Neural cell (in vitro differentiated cells): ENCODE results near the gene PASD1. TPM values are rescaled to one million over a fixed set of nuclear protein-coding genes. Genes with fewer than 3 reads are reported as not detected.

Experiments used
- H2AFZ ChIP-seq: fragments of 200-600, 300-800 bp; sonication (generic), shearing (Covaris generic); 2 replicates; pipeline ENCODE4 v1.6.0; 2014; ENCODE audit warnings: low read depth, mild to moderate bottlenecking, antibody characterized with exemption, low read length, moderate library complexity
- H3F3A ChIP-seq: fragments of 200-600 bp; shearing (Covaris generic); 2 replicates; pipeline ENCODE4 v1.6.1; 2016; ENCODE audit warnings: mild to moderate bottlenecking, moderate library complexity, mixed read lengths, antibody characterized with exemption, low read length; ENCODE audit not compliant: insufficient read depth, poor library complexity, severe bottlenecking
- H3K27ac ChIP-seq: fragments of 200-600, 300-800 bp; sonication (generic), shearing (Covaris generic); 2 replicates; pipeline ENCODE4 v1.5.1; 2014; ENCODE audit warnings: mild to moderate bottlenecking, low read length, moderate library complexity
- H3K27me3 ChIP-seq: fragments of 300-800, 200-600 bp; sonication (generic), shearing (Covaris generic); 2 replicates; pipeline ENCODE4 v1.6.0; 2014; ENCODE audit warnings: mild to moderate bottlenecking, low read depth, low read length, moderate library complexity; ENCODE audit not compliant: insufficient read depth
- H3K36me3 ChIP-seq: fragments of 300-800, 200-600 bp; sonication (generic), shearing (Covaris generic); 2 replicates; pipeline ENCODE4 v1.5.1; 2014; ENCODE audit warnings: mild to moderate bottlenecking, antibody characterized with exemption, low read length, moderate library complexity; ENCODE audit not compliant: insufficient read depth
- H3K4me2 ChIP-seq: fragments of 300-800, 200-600 bp; sonication (generic), shearing (Covaris generic); 2 replicates; pipeline ENCODE4 v1.6.0; 2014; ENCODE audit warnings: mild to moderate bottlenecking, low read length
- H3K4me3 ChIP-seq: fragments of 300-800, 200-600 bp; sonication (generic), shearing (Covaris generic); 2 replicates; pipeline ENCODE4 v1.5.1; 2014; ENCODE audit warnings: mild to moderate bottlenecking, low read length, moderate library complexity
- H3K79me2 ChIP-seq: fragments of 200-600 bp; shearing (Covaris generic); replicated peaks from 2 replicates; pipeline ENCODE4 v1.6.0; 2014; ENCODE audit warnings: mild to moderate bottlenecking, low read length, moderate library complexity; ENCODE audit not compliant: insufficient read depth
- H3K9ac ChIP-seq: fragments of 300-800, 200-600 bp; sonication (generic), shearing (Covaris generic); 2 replicates; pipeline ENCODE4 v1.6.1; 2016; ENCODE audit warnings: mild to moderate bottlenecking, low read length, mixed read lengths
- H3K9me2 ChIP-seq: fragments of 200-600 bp; shearing (Covaris generic); 2 replicates; pipeline ENCODE4 v1.6.1; 2016; ENCODE audit warnings: mild to moderate bottlenecking, low read length, mixed read lengths; ENCODE audit not compliant: insufficient read depth
- H3K9me3 ChIP-seq: fragments of 200-600, 300-800 bp; sonication (generic), shearing (Covaris generic); 2 replicates; pipeline ENCODE4 v1.6.1; 2016; ENCODE audit warnings: mild to moderate bottlenecking, mixed run types, low read length, moderate library complexity, mixed read lengths
- H4K20me1 ChIP-seq: fragments of 200-600 bp; shearing (Covaris generic); 2 replicates; pipeline ENCODE4 v1.6.1; 2016; ENCODE audit warnings: mild to moderate bottlenecking, mixed run types; ENCODE audit not compliant: insufficient read depth
- EP300 ChIP-seq: fragments of 450-650 bp; conservative IDR thresholded peaks from 2 replicates; pipeline ENCODE4 v1.6.1; 2014; ENCODE audit warnings: antibody characterized with exemption, mild to moderate bottlenecking, moderate library complexity; ENCODE audit not compliant: poor library complexity, severe bottlenecking
- EZH2 ChIP-seq: fragments of 200-600, 300-800 bp; shearing (Covaris generic), sonication (generic); IDR thresholded peaks from 2 replicates; pipeline ENCODE4 v1.6.1; 2014; ENCODE audit warnings: antibody characterized with exemption, low read length, borderline replicate concordance, mild to moderate bottlenecking; ENCODE audit not compliant: insufficient read depth, poor library complexity, severe bottlenecking
- MXI1 ChIP-seq: fragments of 450-650 bp; conservative IDR thresholded peaks from 2 replicates; pipeline ENCODE4 v1.6.1; 2014; ENCODE audit warnings: antibody characterized with exemption, mild to moderate bottlenecking; ENCODE audit not compliant: poor library complexity, severe bottlenecking
- POLR2AphosphoS5 ChIP-seq: IDR thresholded peaks from 2 replicates; pipeline ENCODE4 v1.6.1; 2012
- RAD21 ChIP-seq: fragments of 450-650 bp; conservative IDR thresholded peaks from 2 replicates; pipeline ENCODE4 v1.6.1; 2014; ENCODE audit warnings: antibody characterized with exemption, mild to moderate bottlenecking, moderate library complexity
- REST ChIP-seq: IDR thresholded peaks from 2 replicates; pipeline ENCODE4 v1.6.1; 2012; ENCODE audit warnings: borderline replicate concordance
- SMC3 ChIP-seq: fragments of 450-650 bp; conservative IDR thresholded peaks from 2 replicates; pipeline ENCODE4 v1.6.1; 2014; ENCODE audit warnings: antibody characterized with exemption, mild to moderate bottlenecking, moderate library complexity; ENCODE audit not compliant: poor library complexity
- TAF1 ChIP-seq: IDR thresholded peaks from 2 replicates; pipeline ENCODE4 v1.6.1; 2012; ENCODE audit warnings: low read depth
- polyA plus RNA-seq: library from polyadenylated mRNA; depleted of rRNA; stranded (reverse); fragments of >200 nt; gene quantifications from 2 replicates; pipeline ENCODE4 v1.2.3, GENCODE V29; 2014
- TF ChIP-seq, protein P1 (sequence below): fragments of 450-650 bp; IDR thresholded peaks from 2 replicates; pipeline ENCODE4 v1.5.1; 2014; ENCODE audit warnings: antibody characterized with exemption, mild to moderate bottlenecking, moderate library complexity; ENCODE audit not compliant: poor library complexity, severe bottlenecking

PASD1 gene
- polyA plus RNA-seq, 1 donor from 2014 or later = not detected

GRCh38 chrX:151710457-151710856, 147.0 kb downstream of the PASD1 start:
- H3K9me2 ChIP-seq = no peaks in the 10 kb centered on the region
- H4K20me1 ChIP-seq = no peaks in the 10 kb centered on the region
- H3K9me3 ChIP-seq = no peaks in the 10 kb centered on the region
- no peak overlapping the region for H3K9ac ChIP-seq
- no peaks in the 10 kb centered on the region for H3K27me3 ChIP-seq
- H3K4me3 ChIP-seq = no peak overlapping the region
- H3K4me2 ChIP-seq = no peak overlapping the region
- no peak overlapping the region for H3K27ac ChIP-seq
- H3K79me2 ChIP-seq = no peaks in the 10 kb centered on the region
- H3F3A ChIP-seq = no peaks in the 10 kb centered on the region
- no peak for TF ChIP-seq MXI1
- no peak for TF ChIP-seq SMC3
- no peak for TF ChIP-seq TAF1
- TF ChIP-seq EP300 = no peak
- no peak for TF ChIP-seq EZH2
- no peak for TF ChIP-seq REST
- TF ChIP-seq, protein P1, sequence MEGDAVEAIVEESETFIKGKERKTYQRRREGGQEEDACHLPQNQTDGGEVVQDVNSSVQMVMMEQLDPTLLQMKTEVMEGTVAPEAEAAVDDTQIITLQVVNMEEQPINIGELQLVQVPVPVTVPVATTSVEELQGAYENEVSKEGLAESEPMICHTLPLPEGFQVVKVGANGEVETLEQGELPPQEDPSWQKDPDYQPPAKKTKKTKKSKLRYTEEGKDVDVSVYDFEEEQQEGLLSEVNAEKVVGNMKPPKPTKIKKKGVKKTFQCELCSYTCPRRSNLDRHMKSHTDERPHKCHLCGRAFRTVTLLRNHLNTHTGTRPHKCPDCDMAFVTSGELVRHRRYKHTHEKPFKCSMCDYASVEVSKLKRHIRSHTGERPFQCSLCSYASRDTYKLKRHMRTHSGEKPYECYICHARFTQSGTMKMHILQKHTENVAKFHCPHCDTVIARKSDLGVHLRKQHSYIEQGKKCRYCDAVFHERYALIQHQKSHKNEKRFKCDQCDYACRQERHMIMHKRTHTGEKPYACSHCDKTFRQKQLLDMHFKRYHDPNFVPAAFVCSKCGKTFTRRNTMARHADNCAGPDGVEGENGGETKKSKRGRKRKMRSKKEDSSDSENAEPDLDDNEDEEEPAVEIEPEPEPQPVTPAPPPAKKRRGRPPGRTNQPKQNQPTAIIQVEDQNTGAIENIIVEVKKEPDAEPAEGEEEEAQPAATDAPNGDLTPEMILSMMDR = no peak
- no peak for TF ChIP-seq POLR2AphosphoS5
- no peak for TF ChIP-seq RAD21
- no peaks in the 10 kb centered on the region for H3K36me3 ChIP-seq
- H2AFZ ChIP-seq = no peak overlapping the region

- Histone ChIP-seq H3K27me3 (no peaks in the 10 kb centered on the region), H3K27ac (no peak overlapping the region), H3K79me2 (no peaks in the 10 kb centered on the region), H3K36me3 (no peaks in the 10 kb centered on the region), H3K4me3 (no peak overlapping the region), H2AFZ (no peak overlapping the region), H3K4me2 (no peak overlapping the region), H4K20me1 (no peaks in the 10 kb centered on the region), H3F3A (no peaks in the 10 kb centered on the region), H3K9ac (no peak overlapping the region), H3K9me2 (no peaks in the 10 kb centered on the region), H3K9me3 (no peaks in the 10 kb centered on the region)
- TF ChIP-seq EP300 = no peak
- TF ChIP-seq TAF1 = no peak
- TF ChIP-seq, protein P1 = no peak
- no peak for TF ChIP-seq POLR2AphosphoS5
- TF ChIP-seq RAD21 = no peak
- no peak for TF ChIP-seq EZH2
- no peak for TF ChIP-seq SMC3
- TF ChIP-seq REST = no peak
- no peak for TF ChIP-seq MXI1
Observed at GRCh38 chrX:151711154-151711553, 147.7 kb downstream of the PASD1 start.
